Measurements from ENCODE around the gene SMDT1. TPM values are rescaled to one million over a fixed set of nuclear protein-coding genes. Genes with fewer than 3 reads are reported as not detected.

Gene SMDT1
- total RNA-seq, 4 donors from 2014 or later = 9.9 to 16.2 (median 12.2) TPM

DNA sequence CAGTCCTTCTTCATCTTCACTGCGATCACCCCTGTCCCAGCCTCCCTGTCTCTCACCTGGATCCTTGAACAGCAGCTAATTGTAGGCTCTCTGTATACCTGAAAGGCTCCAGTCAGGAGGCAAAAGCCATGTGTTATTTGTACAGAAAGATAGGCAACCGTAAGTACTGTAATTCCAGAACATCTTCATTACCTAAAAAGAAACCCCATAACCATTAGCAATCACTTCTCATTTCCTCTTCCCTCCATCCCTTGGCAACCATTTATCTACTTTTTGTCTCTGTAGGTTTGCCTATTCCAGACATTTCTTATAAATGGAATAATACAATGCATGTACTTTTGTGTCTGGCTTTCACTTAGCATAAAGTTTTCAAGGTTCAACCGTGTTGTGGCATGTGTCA lies 26.7 kb upstream of the SMDT1 start:
- ATAC-seq (ENCODE audit: low FRiP score) = no peak
- no peak for DNase-seq (ENCODE audit: low spot score)
- TF ChIP-seq CTCF (IDR thresholded peaks at IDR 0.05) = no peak

GRCh38 chr22:42056757-42057511 lies 22.6 kb upstream of the SMDT1 start:
- TF ChIP-seq CTCF (IDR thresholded peaks at IDR 0.05) = no peak
- no peak for ATAC-seq (ENCODE audit: low FRiP score)

GRCh38 chr22:42060489-42060888 lies 19.0 kb upstream of the SMDT1 start:
- ATAC-seq (ENCODE audit: low FRiP score) (no peak), DNase-seq (ENCODE audit: low spot score) (no peak)
- TF ChIP-seq CTCF (IDR thresholded peaks at IDR 0.05) = no peak

More at GRCh38 chr22:42056757-42057511, 22.6 kb upstream of the SMDT1 start:
- no peak for DNase-seq (ENCODE audit: low spot score)

DNA sequence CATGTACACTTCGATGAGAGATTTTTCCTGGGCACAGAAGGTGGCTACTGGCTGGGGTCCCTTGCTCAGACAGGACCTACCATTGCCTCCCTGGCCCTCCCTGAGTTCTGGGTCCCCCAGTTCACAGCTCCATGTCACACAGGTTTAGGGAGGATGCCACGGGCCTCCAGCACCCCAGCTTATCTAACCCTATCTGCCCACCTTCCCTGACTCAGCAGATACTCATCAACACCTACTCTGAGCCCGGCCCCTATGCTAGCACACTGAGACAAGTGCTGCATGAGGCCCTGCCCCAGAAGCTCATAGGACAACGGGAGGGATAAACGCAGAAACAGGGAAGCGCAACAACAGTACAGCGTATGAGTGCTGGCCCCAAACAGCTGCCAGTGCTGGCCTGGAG lies 18.5 kb upstream of the SMDT1 start:
- TF ChIP-seq CTCF (IDR thresholded peaks at IDR 0.05) = no peak
- DNase-seq (ENCODE audit: low spot score) (no peak), ATAC-seq (ENCODE audit: low FRiP score) (no peak)

DNA sequence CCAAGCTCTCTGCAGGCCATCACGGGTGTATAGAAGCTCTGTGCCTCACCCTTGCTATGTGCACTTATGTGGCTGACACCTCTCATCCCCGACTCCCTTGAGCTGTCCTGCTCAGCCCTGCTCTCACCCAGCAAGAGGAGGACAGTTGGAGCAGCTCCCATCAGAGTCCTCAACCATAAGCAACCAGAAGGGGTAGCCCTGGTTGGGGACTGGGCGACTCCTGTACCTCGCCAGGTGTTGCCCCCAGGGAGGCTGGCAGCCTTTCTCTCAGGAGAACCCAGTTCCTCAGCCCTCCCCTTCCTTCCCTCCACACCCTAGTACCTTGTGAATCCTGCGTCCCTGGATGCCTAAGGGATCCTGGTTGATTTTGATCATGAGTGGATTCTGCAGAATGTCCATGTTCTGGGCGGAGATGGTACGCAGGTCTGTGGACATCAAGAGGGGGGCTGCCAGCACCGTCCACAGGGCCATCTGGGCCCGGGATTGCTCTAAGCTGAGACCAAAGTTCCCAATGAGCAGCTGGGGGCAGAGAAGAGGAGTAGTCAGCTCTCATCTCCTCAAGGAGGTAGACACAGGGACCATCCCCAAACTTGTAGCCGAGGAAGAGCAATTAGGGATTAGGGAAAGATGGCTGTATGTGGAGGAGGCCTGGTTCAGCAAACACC lies 16.9 kb upstream of the SMDT1 start:
- no peak for DNase-seq (ENCODE audit: low spot score)
- ATAC-seq (ENCODE audit: low FRiP score) = no peak
- TF ChIP-seq CTCF (IDR thresholded peaks at IDR 0.05) = no peak

DNA sequence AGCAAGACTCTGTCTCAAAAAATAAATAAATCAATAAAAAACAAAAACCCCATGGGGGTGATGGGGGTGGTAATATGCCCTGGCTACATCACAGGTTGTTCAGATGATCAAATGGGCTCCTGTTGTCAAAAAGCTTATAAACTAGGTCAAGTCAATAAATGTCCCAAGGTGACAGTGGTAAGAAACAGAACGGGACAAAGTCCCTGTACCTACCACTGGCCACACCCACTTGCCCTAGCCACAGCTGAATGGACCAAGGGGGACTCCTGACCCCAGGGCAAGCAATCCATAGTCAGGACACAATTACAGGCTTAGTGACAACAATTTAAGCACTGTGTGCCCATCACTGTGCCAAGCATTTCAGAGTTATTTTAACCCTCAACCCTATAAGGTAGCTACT lies 14.9 kb upstream of the SMDT1 start:
- no peak for TF ChIP-seq CTCF (IDR thresholded peaks at IDR 0.05)
- ATAC-seq (ENCODE audit: low FRiP score) (no peak), DNase-seq (ENCODE audit: low spot score) (no peak)
